Heart left ventricle (tissue), 13 donors: Measurements from ENCODE around the gene DDA1.

ENCODE experiments used
- CTCF ChIP-seq, 12 donors: fragments of 200-600 bp; sonication (generic) in 4 of 12; IDR thresholded peaks; one replicate each; pipeline versions ENCODE4 v1.5.0 to v1.8.0; 2018 to 2022; ENCODE audit warnings: antibody characterized with exemption in 12 of 12, mild to moderate bottlenecking in 5 of 12
- POLR2A ChIP-seq, 2 donors: fragments of 450-650 bp; IDR thresholded peaks; one replicate each; pipeline ENCODE4 v1.6.1; 2017; ENCODE audit warnings: antibody characterized with exemption in 2 of 2, mild to moderate bottlenecking in 2 of 2, moderate library complexity in 2 of 2
- donor health status: ischemic (EF 13 %, LVEDD 7.1; RV severe dilation, severe dysfunction).
- donor health status: DM: no; HTN: yes; CAD: no.
- donor health status: DM: no; HTN: no; CAD: no.
- donor health status: ischemic (EF 25% LVEDD 6.9; RV normal size, moderate dysfunction).
- donor health status: ischemic (EF 25% LVEDD 5.7; RV mildly dilated, moderate dysfunction).
- donor health status: ischemic (EF 35%, LVEDD 5.7; RV mildly dilated, moderate dysfunction).
- donor health status: nonischemic (EF 11% LVEDD 7.7; RV severe dilation, severe dysfunction).
- donor health status: DM: yes; HTN: yes; CAD: no.
- donor health status: PGD.
- donor health status: ischemic (EF 29% LVEDD 5.4; RV normal size, mild dysfunction).
- donor health status: nonischemic (EF 23%, LVEDD 6.1; RV moderate dilation, normal function).

- no peak for TF ChIP-seq CTCF (IDR thresholded peaks at IDR 0.05)
- TF ChIP-seq POLR2A (IDR thresholded peaks at IDR 0.05): no peak
Measured at GRCh38 chr19:17307876-17308377, 1.4 kb upstream of the DDA1 start.
